ENCODE measurements around the gene HOOK1. TPM values are rescaled to one million over a fixed set of nuclear protein-coding genes. Genes with fewer than 3 reads are reported as not detected.

HOOK1 gene
- total and polyA plus RNA-seq, 8 donors, result 10.9 to 32.0 (median 24.7) TPM

GRCh38 chr1:59804301-59804700 lies 10.4 kb upstream of the HOOK1 start:
- Histone ChIP-seq H3K27me3 (no peaks in the 10 kb centered on the region), H3K4me3 (no peak overlapping the region), H3K27ac (no peak overlapping the region), H3K4me1 (no peaks in the 10 kb centered on the region), H3K9me3 (no peaks in the 10 kb centered on the region), H3K36me3 (no peaks in the 10 kb centered on the region)
- intact Hi-C loops (cut with DNase I), result no loop called here
- no peak for ATAC-seq
- no peak for DNase-seq
- FAIRE-seq, result no peak
- TF ChIP-seq CTCF (IDR thresholded peaks at IDR 0.05), result no peak

GRCh38 chr1:59805554-59805953 lies 9.2 kb upstream of the HOOK1 start:
- intact Hi-C loops (cut with DNase I), result no loop called here
- no peaks in the 10 kb centered on the region for H3K9me3 ChIP-seq
- no peak for DNase-seq
- H3K4me3 ChIP-seq, result no peak overlapping the region
- no peaks in the 10 kb centered on the region for H3K27me3 ChIP-seq
- no peak overlapping the region for H3K27ac ChIP-seq
- peak in 1 of 4 donors; percentile 31 for ATAC-seq
- H3K4me1 ChIP-seq, result no peaks in the 10 kb centered on the region
- no peak for TF ChIP-seq CTCF (IDR thresholded peaks at IDR 0.05)
- FAIRE-seq, result no peak
- no peaks in the 10 kb centered on the region for H3K36me3 ChIP-seq

GRCh38 chr1:59814180-59814900 lies 409 bp upstream of the HOOK1 start:
- TF ChIP-seq CTCF (IDR thresholded peaks at IDR 0.05), result no peak
- intact Hi-C loops (cut with DNase I), result no loop called here
- peak overlapping the region; percentile 85 to 93 (median 92) for H3K27ac ChIP-seq
- peak; percentile 96 to 99 (median 96) for DNase-seq
- H3K27me3 ChIP-seq, result no peaks in the 10 kb centered on the region
- FAIRE-seq, result no peak
- H3K36me3 ChIP-seq, result no peaks in the 10 kb centered on the region
- no peaks in the 10 kb centered on the region for H3K9me3 ChIP-seq
- 3 to 5% methylated on average over 42 to 50 of the region's 50 CpGs for WGBS, 2 donors
- peak overlapping the region; percentile 75 to 89 (median 79) for H3K4me3 ChIP-seq
- H3K4me1 ChIP-seq, result peaks cover 0 to 16% (median 0%) of the 10 kb centered on the region in 3 donors
- ATAC-seq, result peak; percentile 87 to 93 (median 89)

- WGBS, 2 donors, result 6 to 7% methylated on average over 3 of the region's 3 CpGs
- no peaks in the 10 kb centered on the region for H3K9me3 ChIP-seq
Measured at GRCh38 chr1:59815892-59816291, 1.1 kb downstream of the HOOK1 start.

More at GRCh38 chr1:59815892-59816291, 1.1 kb downstream of the HOOK1 start:
- no peaks in the 10 kb centered on the region for H3K27me3 ChIP-seq
- H3K4me1 ChIP-seq, result peaks cover 8 to 29% (median 14%) of the 10 kb centered on the region in 3 donors
- H3K36me3 ChIP-seq, result no peaks in the 10 kb centered on the region
- peak overlapping the region in 2 of 4 donors; percentile 93 for H3K27ac ChIP-seq
- DNase-seq (no peak), FAIRE-seq (no peak), ATAC-seq (no peak)
- no peak for TF ChIP-seq CTCF (IDR thresholded peaks at IDR 0.05)
- intact Hi-C loops (cut with DNase I), result no loop called here
- peak overlapping the region; percentile 75 to 89 (median 79) for H3K4me3 ChIP-seq
